PC-3 (cell line): Measurements from ENCODE around the gene GPR18. TPM values are rescaled to one million over a fixed set of nuclear protein-coding genes. Genes with fewer than 3 reads are reported as not detected.

Experiments used
- ATAC-seq: fragments of 200-7000 bp; cut with Tn5 transposase; 2 replicates; pipeline ENCODE4 v1.9.1; 2020; ENCODE audit warnings: mild to moderate bottlenecking, moderate library complexity
- BruUV-seq: library from RNA; stranded (reverse); fragments of 400-500 nt; replicated peaks from 2 replicates; lab custom pipeline; 2021; lab: Mats Ljungman, UMichigan
- CTCF ChIA-PET: fragments of 300-600 bp; sonication (Branson Sonifier 250); formaldehyde crosslinking; loops from one replicate; lab custom pipeline; 2022; ENCODE audit warnings: antibody characterized with exemption; lab: Charles Lee
- POLR2A ChIA-PET: fragments of 300-600 bp; sonication (Branson Sonifier 250); formaldehyde crosslinking; loops from one replicate; lab custom pipeline; 2022; ENCODE audit warnings: antibody characterized with exemption; ENCODE audit not compliant: unreplicated experiment; lab: Charles Lee
- DNase-seq: peaks from one replicate; pipeline ENCODE4 v3.0.0-alpha.2; 2015
- H2AFZ ChIP-seq: fragments of 300-600 bp; sonication (generic); 2 replicates; pipeline ENCODE4 v1.6.0; 2016; ENCODE audit warnings: antibody characterized with exemption, low read length
- H3F3A ChIP-seq: fragments of 300-600 bp; sonication (generic); one replicate; pipeline ENCODE4 v1.6.0; 2017; ENCODE audit warnings: antibody characterized with exemption, low read length, control low read depth, mild to moderate bottlenecking; ENCODE audit not compliant: unreplicated experiment
- H3K27ac ChIP-seq: fragments of 300-600 bp; sonication (generic); 2 replicates; pipeline ENCODE4 v1.5.1; 2016; ENCODE audit warnings: mild to moderate bottlenecking, low read length
- H3K27me3 ChIP-seq: fragments of 300-600 bp; sonication (generic); 2 replicates; pipeline ENCODE4 v1.6.1; 2016; ENCODE audit warnings: low read length, mixed read lengths
- H3K36me3 ChIP-seq: fragments of 300-600 bp; sonication (generic); 2 replicates; pipeline ENCODE4 v1.6.1; 2016; ENCODE audit warnings: low read depth, mixed run types, low read length, mixed read lengths
- H3K4me1 ChIP-seq: fragments of 300-600 bp; sonication (generic); 2 replicates; pipeline ENCODE4 v1.5.1; 2016; ENCODE audit warnings: low read length; ENCODE audit not compliant: insufficient read depth
- H3K4me2 ChIP-seq: fragments of 300-600 bp; sonication (generic); 2 replicates; pipeline ENCODE4 v1.6.0; 2016; ENCODE audit warnings: low read length
- H3K4me3 ChIP-seq: fragments of 300-600 bp; sonication (generic); 2 replicates; pipeline ENCODE4 v1.5.1; 2016; ENCODE audit warnings: mild to moderate bottlenecking, low read length, mixed read lengths
- H3K79me2 ChIP-seq: fragments of 300-600 bp; sonication (generic); 2 replicates; pipeline ENCODE4 v1.6.1; 2017; ENCODE audit warnings: low read length, mixed read lengths
- H3K9ac ChIP-seq: fragments of 300-600 bp; sonication (generic); 2 replicates; pipeline ENCODE4 v1.6.0; 2016; ENCODE audit warnings: mild to moderate bottlenecking, low read length
- H3K9me2 ChIP-seq: fragments of 300-600 bp; sonication (generic); replicated peaks from 2 replicates; pipeline ENCODE4 v1.6.1; 2016; ENCODE audit warnings: mixed run types, low read length, mixed read lengths
- H3K9me3 ChIP-seq: fragments of 300-600 bp; sonication (generic); 2 replicates; pipeline ENCODE4 v1.6.1; 2016; ENCODE audit warnings: low read length, mixed read lengths
- H4K20me1 ChIP-seq: fragments of 300-600 bp; sonication (generic); 2 replicates; pipeline ENCODE4 v1.6.1; 2016; ENCODE audit warnings: low read length, mixed read lengths
- EZH2 ChIP-seq: fragments of 300-600 bp; sonication (generic); IDR thresholded peaks from one replicate; pipeline ENCODE4 v1.6.1; 2017; ENCODE audit warnings: antibody characterized with exemption, mild to moderate bottlenecking, low read length; ENCODE audit not compliant: unreplicated experiment
- EZH2phosphoT487 ChIP-seq: fragments of 300-600 bp; sonication (generic); IDR thresholded peaks from 2 replicates; pipeline ENCODE4 v1.6.1; 2018; ENCODE audit warnings: mild to moderate bottlenecking, antibody characterized with exemption, low read length, borderline replicate concordance
- intact Hi-C: fragments of 100-400 bp; cut with micrococcal nuclease; formaldehyde crosslinking; loops from 2 replicates; pipeline ENCODE4 v1.9.0; 2023
- total RNA-seq: library from RNA; depleted of rRNA; stranded (reverse); fragments of >200 nt; gene quantifications from 2 replicates; pipeline ENCODE4 v1.2.3, GENCODE V29; 2014
- TF ChIP-seq, protein P1 (sequence below): fragments of 300-600 bp; sonication (generic); conservative IDR thresholded peaks from 2 replicates; pipeline ENCODE4 v1.5.1; 2017; ENCODE audit warnings: antibody characterized with exemption, low read depth, mild to moderate bottlenecking, low read length

Gene GPR18
- total RNA-seq, 1 experiment from 2014 or later = not detected

DNA sequence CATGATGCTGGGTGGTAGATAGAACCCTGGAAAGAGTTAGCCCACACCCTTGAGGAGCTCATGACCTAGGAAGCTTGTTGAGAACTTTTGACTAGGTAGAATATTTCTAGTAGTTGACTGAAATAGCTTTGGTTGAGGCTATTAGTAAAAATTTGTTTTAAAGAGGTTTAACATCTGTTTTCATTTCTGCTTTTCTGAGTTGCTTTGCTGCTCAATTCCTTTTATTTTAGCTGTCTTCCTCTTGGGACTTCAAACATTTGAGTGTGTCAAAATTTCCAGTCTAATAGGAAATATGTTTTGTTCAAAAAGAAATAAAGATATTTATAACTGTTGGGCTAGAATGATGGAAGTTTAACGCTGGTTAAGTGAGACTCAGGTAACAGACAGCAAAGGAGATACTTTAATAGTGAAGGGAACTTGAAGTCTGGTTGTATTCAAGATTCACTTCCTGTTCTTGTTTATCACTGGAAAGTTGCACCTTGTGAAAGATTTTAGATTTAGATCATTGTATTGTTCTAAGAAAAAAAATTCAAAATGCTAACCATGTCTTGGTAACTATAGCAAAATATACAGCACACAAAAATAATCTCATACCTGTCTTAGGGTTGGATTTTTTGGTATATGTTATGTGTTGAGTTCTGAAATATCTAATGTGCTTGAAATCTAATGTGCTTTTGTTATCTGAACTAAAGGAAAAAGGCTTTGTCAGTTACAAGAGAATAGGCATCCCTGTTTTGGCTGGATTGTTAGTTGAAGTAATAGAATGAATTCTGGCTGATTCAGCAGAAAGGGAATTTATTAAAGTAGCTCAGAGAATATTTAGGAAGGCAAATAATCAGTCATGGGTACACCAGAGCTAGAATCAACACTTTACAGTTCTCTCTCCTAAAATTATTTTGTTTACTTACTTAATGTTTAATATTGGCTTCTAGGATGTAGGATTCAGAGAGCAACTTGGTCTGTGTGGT, 24.4 kb upstream of the GPR18 start:
- no peak for TF ChIP-seq EZH2
- no peak for TF ChIP-seq EZH2phosphoT487
- TF ChIP-seq, protein P1, sequence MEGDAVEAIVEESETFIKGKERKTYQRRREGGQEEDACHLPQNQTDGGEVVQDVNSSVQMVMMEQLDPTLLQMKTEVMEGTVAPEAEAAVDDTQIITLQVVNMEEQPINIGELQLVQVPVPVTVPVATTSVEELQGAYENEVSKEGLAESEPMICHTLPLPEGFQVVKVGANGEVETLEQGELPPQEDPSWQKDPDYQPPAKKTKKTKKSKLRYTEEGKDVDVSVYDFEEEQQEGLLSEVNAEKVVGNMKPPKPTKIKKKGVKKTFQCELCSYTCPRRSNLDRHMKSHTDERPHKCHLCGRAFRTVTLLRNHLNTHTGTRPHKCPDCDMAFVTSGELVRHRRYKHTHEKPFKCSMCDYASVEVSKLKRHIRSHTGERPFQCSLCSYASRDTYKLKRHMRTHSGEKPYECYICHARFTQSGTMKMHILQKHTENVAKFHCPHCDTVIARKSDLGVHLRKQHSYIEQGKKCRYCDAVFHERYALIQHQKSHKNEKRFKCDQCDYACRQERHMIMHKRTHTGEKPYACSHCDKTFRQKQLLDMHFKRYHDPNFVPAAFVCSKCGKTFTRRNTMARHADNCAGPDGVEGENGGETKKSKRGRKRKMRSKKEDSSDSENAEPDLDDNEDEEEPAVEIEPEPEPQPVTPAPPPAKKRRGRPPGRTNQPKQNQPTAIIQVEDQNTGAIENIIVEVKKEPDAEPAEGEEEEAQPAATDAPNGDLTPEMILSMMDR = no peak
- CTCF ChIA-PET = no interaction called here
- POLR2A ChIA-PET = no interaction called here
- Histone ChIP-seq H3K36me3 (no peaks in the 10 kb centered on the region), H3K79me2 (no peaks in the 10 kb centered on the region), H3K4me1 (no peaks in the 10 kb centered on the region), H3K27ac (no peak overlapping the region), H3F3A (no peaks in the 10 kb centered on the region), H3K9me3 (no peaks in the 10 kb centered on the region), H3K27me3 (no peaks in the 10 kb centered on the region), H2AFZ (no peak overlapping the region), H3K9ac (no peak overlapping the region), H3K4me3 (no peak overlapping the region), H4K20me1 (no peaks in the 10 kb centered on the region), H3K9me2 (no peaks in the 10 kb centered on the region), H3K4me2 (no peak overlapping the region)
- DNase-seq (no peak), ATAC-seq (no peak)
- no TSS peak for BruUV-seq
- intact Hi-C loops = no loop called here

DNA sequence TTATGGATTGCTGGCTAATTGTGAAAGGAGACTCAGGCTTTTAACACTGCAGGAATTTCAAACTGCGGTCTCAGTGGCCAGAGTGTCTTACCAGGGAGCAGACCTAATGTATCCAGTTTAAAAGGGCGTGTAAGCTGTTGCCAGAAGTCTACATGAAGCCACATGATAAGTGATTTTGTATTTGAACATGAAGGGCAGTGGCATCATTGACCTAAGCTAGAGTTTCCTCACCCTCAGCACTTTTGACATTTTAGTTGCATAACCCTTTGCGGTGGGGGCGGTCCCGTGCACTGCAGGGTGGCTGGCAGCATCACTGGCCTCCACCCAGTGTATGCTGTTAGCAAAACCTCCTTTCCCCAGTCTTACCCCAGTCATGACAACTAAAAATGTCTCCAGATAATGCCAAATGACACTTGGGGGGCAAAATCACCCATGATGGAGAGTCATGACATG, 23.7 kb upstream of the GPR18 start:
- no peaks in the 10 kb centered on the region for H3K4me1 ChIP-seq
- no peaks in the 10 kb centered on the region for H3K36me3 ChIP-seq
- no peaks in the 10 kb centered on the region for H3K27me3 ChIP-seq
- ATAC-seq (no peak), DNase-seq (no peak)
- no peak overlapping the region for H3K27ac ChIP-seq
- no peak overlapping the region for H3K4me3 ChIP-seq
- no peaks in the 10 kb centered on the region for H3K9me2 ChIP-seq
- no peak overlapping the region for H2AFZ ChIP-seq
- ChIA-PET POLR2A (no interaction called here), CTCF (no interaction called here)
- TF ChIP-seq EZH2 (no peak), EZH2phosphoT487 (no peak)
- TF ChIP-seq, protein P1 = no peak
- no peaks in the 10 kb centered on the region for H3K79me2 ChIP-seq
- no peaks in the 10 kb centered on the region for H3K9me3 ChIP-seq
- H3K9ac ChIP-seq = no peak overlapping the region
- BruUV-seq = no TSS peak
- intact Hi-C loops = no loop called here
- H3K4me2 ChIP-seq = no peak overlapping the region
- no peaks in the 10 kb centered on the region for H4K20me1 ChIP-seq
- H3F3A ChIP-seq = no peaks in the 10 kb centered on the region

DNA sequence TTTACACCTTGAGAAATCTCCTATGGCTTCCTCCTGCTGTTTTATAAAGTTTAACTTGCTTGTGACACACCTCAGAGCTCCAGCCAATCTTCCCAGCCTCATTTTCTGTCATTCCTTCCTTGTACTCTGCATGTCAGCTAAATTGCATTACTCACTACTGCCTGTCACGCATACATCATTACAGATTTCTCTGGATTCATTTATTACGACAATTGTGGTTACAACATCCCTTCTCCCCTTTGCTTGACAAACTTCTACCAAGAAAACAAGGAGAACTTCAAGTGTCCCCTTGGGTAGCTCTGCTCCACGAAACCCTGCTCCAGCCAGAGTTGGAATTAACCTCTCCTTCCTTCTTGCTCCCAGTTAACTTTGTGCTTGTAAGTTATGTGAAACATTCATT, 22.0 kb upstream of the GPR18 start:
- H3F3A ChIP-seq = no peaks in the 10 kb centered on the region
- intact Hi-C loops = no loop called here
- H3K4me1 ChIP-seq = no peaks in the 10 kb centered on the region
- DNase-seq (no peak), ATAC-seq (no peak)
- H3K9ac ChIP-seq = no peak overlapping the region
- H3K27ac ChIP-seq = no peak overlapping the region
- no peaks in the 10 kb centered on the region for H3K9me2 ChIP-seq
- H3K4me2 ChIP-seq = no peak overlapping the region
- H3K79me2 ChIP-seq = no peaks in the 10 kb centered on the region
- POLR2A ChIA-PET = no interaction called here
- no peaks in the 10 kb centered on the region for H3K9me3 ChIP-seq
- TF ChIP-seq, protein P1 = no peak
- TF ChIP-seq EZH2phosphoT487 (no peak), EZH2 (no peak)
- CTCF ChIA-PET = no interaction called here
- no peak overlapping the region for H2AFZ ChIP-seq
- no peak overlapping the region for H3K4me3 ChIP-seq
- no peaks in the 10 kb centered on the region for H4K20me1 ChIP-seq
- no peaks in the 10 kb centered on the region for H3K36me3 ChIP-seq
- BruUV-seq = no TSS peak
- H3K27me3 ChIP-seq = no peaks in the 10 kb centered on the region
